NCI-H2107 (cell line): ENCODE data around the gene SDR39U1.
"Not testable (repeated sequence)": the region's sequence is repeated elsewhere in the genome, so short reads cannot be mapped to it uniquely, and the experiment has no call there.

Source experiments
- DNase-seq: peaks from one replicate; lab custom pipeline; 2025; lab: John Stamatoyannopoulos, UW

SDR39U1 gene

DNA sequence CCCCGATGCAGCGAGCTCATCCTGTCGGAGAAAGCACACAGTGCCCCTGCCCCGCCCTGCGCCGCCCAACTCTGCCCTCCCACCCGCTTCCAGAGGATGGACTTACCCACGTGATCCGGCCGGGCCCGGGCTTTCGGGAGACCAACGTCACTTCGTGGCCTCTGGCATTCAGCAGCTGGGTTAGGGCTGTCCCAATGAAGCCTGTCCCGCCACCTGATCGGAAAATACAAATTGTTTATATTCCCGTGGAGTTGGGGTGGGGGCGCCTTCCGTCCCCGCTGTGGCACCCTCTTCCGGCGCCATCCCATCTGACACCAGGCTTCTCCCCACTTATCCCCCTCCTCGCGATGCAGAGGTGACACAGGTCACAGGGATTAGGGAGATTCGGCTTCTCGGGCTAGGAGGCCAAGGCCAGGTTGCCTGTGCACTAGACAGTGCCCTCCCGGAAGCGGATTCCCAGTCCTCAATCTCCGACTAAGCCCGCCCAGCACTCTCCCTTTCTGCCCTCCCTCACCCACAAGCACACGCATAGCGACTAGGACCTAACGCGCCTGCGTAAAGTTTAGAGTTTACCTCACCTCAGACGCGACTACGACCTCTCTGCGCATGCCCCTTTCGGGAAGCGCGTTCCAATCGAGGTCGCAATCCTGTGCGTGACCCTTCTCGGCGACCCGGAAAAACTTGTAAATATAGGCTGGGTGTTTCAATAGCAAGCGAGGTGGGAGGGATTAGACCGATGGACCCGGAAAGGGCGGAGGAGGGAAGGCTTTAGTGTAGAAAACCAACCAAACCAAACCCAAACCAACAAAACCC is at the start of gene SDR39U1:
Gene SDR39U1 (minus strand): TSS at position 537 of the 813 bp plus-strand sequence. CDS start 7 bp downstream, at position 530.
- DNase-seq, result peak; percentile 99

DNA sequence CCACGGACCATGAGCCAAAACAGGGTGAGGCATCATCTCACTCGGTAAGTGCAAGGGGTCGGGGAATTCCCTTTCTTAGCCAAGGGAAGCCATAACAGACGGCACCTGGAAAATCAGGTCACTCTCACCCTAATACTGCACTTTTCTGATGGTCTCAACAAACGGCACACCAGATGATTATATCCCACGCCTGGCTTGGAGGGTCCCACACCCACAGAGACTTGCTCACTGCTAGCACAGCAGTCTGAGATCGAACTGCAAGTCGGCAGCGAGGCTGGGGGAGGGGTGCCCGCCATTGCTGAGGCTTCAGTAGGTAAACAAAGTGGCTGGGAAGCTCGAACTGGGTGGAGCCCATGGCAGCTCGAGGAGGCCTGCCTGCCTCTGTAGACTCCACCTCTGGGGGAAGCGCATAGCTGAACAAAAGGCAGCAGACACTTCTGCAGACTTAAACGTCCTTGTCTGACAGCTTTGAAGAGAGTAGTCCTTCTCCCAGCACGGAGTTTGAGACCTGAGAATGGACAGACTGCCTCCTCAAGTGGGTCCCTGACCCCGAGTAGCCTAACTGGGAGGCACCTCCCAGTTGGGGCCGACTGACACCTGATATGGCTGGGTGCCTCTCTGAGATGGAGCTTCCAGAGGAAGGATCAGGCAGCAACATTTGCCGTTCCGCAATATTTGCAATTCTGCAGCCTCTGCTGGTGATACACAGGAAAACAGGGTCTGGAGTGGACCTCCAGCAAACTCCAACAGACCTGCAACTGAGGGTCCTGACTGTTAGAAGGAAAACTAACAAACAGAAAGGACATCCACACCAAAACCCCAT is 49.2 kb upstream of the SDR39U1 start:
- not testable (repeated sequence) for DNase-seq

DNA sequence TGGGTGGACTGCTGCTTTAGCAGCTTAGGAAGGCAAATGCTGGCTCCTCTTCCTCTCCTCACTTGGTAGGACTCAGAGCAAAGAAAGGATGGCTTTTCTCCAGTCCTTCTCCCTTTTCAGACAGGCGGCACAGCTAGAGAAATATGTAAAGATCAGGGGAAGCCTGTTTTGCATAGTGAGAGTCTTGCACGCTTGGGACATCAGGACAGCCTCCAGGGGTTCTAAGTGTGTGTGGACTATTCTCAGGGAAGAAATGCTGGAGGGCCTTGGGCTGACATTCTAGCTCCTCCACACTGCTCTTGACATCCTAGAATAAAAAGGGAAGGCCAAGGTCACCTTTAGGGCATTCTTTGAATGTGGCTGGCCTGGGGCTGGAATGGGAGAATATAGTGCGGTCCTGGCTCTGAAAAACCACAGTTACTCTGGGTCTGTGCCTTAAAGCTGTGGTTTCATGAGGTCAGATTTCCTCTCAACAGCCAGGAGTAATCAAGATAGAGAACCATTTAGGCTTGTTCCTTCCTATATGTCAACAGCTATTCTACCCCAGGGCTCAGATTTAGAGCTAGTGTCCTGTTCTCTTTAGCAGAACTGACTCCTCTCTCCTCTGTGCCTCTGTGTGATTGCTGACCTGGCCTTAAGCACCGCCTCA is 41.2 kb upstream of the SDR39U1 start:
- no peak for DNase-seq

- not testable (repeated sequence) for DNase-seq
Measured at GRCh38 chr14:24482699-24483303, 40.2 kb upstream of the SDR39U1 start.

DNA sequence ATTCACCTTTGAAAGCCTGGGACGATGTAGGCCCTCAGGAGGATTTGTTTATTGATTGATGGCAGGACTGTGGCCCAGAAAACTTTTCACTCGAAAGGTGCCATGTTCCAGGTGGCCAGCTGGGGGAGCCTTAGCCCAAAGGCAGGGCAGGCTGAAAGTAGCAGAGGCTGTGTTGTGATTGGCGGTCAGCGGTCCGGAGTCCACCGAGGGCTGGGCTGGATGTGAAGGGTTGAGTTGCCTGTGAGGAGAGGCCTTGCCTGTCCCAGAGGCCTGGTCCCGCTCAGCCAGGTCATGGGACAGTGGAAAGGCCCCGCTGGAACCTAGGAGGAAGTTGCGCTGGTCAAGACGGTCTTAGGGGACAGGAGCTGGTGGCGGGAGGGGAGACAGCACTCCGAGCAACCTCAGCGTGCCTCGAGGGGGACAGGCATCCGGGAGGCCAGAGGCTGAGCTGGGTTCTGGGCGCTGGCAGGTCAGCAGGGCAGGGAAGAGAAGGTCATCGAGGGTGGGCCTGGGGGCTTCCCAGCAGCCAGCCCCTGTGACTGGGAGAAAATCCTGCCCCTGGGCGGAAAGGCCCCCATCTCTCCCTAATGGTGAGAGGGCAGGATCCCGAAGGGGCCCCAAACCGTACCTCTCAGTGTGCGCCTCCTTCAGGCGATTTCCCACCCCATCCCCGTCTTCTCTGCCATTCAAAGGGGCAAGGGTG is 39.2 kb upstream of the SDR39U1 start:
- no peak for DNase-seq

DNA sequence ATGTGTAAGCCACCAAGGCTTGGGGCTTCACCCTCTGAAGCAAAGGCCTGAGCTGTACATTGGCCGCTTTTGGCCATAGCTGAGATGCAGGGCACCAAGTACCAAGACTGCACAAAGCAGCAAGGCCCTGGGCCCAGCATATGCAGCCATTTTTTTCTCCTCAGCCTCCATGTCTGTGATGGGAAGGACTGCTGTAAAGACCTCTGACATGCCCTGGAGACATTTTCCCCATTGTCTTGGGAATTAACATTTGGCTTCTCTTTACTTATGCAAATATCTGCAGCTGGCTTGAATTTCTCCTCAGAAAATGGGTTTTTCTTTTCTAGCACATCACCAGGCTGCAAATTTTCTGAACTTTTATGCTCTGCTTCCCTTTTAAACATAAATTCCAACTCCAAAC is 37.4 kb upstream of the SDR39U1 start:
- DNase-seq, result not testable (repeated sequence)

DNA sequence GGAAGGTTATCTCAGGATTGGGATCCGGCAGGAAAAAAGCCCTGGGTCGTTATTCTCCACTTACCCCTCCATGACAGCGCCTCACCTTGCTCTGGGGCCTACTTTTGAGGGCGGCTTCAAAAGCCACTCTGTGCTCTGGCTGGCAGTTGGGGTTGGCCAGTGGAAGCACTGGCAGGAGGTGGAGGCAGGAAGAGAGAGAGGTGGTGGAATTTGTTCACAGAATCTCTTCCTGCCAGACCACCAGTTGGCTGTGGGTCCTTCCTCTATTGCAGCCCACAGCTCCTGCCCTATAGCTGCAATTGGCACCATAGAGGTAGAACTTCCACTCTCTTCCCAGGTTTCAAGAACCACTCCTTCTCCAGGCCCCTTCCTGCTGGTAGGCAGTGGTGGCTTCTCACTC is 32.7 kb upstream of the SDR39U1 start:
- no peak for DNase-seq

DNA sequence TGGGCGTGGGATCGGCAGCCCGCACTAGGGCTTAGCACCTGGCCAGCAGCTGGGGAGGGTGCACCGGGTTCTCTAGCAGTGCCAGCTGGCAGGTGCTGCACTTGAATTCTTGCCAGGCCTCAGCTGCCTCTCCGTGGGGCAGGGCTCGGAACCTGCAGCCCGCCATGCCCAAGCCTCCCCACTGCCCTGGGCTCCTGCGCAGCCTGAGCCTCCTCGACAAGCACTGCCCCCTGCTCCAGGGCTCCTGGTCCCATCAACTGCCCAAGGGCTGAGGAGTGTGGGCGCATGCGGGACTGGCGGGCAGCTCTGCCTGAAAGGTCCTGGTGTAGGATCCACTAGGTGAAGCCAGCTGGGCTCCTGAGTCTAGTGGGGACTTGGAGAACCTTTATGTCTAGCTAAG is 30.6 kb upstream of the SDR39U1 start:
- no peak for DNase-seq

DNA sequence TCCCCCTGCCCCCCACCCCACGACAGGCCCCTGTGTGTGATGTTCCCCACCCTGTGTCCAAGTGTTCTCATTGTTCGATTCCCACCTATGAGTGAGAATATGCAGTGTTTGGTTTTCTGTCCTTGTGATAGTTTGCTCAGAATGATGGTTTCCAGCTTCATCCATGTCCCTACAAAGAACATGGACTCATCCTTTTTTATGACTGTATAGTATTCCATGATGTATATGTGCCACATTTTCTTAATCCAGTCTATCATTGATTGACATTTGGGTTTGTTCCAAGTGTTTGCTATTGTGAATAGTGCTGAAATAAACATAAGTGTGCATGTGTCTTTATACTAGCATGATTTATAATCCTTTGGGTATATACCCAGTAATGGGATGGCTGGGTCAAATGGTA is 27.9 kb upstream of the SDR39U1 start:
- DNase-seq, result not testable (repeated sequence)

- DNase-seq, result no peak
Measured at GRCh38 chr14:24465805-24466204, 23.2 kb upstream of the SDR39U1 start.

- DNase-seq, result no peak
Measured at GRCh38 chr14:24465368-24465767, 22.8 kb upstream of the SDR39U1 start.

DNA sequence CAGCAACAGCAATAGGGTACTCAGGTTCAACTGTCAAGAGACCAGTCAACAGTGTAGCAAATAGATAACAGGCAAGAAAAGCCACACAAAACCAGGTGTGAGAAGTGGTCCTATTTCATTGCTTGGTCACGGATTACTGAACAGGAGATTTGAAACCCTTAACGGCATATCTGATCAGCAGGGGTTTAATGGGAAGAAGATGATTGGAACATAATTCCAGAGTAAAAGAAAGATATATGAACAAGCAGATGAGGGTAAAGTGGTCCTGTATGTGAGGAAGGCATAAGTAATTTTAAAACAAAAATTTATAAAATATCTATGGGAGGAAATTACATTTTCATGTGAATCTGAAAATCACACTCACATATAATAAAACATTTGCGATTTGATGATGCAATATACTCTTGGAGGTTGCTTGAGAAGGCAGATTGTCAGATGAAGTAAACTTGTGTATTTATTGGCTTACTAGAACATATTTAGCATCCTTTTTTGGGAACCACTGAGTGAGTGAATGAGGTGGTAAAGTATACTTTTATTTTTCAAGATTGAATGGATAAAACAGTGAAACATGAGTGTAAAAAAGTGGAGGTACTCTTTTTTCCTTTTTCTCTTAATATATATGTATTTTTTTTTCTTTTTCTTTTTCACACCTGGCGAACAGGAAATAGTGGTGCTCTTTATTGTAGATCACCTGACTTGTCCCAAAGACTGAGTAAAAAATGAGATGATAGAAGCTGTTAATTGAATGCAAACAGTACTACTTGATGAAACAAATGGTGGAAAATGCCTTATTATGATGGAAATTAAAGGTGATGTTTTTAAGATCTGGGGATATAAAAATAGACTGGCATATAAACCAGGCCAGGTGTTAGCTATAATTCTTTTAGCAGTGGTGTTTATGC is 21.6 kb upstream of the SDR39U1 start:
- DNase-seq, result no peak

GRCh38 chr14:24463017-24463883 is 20.7 kb upstream of the SDR39U1 start:
- peak; percentile 64 for DNase-seq

- DNase-seq, result no peak
Measured at GRCh38 chr14:24461336-24461735, 18.8 kb upstream of the SDR39U1 start.

DNA sequence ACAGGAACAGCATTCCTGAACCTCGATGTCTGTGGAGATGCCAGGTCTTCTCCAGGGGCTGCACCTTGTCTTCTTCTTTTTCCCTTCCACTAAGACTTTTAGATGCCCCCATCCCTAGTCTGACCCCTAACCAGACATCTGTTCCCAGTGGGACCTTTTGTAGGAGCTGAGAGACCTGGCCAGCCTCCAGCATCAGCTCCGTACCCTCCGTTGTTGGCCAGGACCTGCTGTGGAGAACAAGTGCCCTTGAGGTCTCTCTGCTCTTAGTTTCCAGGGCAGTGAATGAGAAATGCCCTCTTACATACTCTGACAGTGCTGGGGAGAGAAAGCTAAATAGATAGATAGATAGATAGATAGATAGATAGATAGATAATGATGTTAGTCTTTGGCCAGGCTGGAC is 16.8 kb upstream of the SDR39U1 start:
- DNase-seq, result no peak

DNA sequence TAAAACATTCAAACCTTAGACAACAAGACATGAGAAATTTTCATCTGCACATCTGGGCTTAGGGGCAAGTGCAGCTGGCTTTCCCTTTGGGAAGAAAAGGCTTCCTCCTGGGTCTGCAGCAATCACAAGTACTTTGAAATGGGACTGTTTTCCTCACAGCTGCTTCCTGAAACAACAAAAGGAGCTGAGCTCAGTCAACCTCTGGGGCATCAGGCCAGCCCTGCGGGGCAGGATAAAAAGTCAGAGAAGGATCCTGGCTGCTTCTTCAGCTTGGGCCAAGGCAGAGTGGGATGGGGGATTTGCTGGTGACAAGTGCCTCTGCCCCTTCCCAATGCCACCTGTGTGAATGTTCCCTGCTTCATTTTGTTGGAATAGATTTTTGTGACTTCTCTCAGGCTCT is 16.2 kb upstream of the SDR39U1 start:
- no peak for DNase-seq

- DNase-seq, result no peak
Measured at GRCh38 chr14:24456980-24457379, 14.4 kb upstream of the SDR39U1 start.

DNA sequence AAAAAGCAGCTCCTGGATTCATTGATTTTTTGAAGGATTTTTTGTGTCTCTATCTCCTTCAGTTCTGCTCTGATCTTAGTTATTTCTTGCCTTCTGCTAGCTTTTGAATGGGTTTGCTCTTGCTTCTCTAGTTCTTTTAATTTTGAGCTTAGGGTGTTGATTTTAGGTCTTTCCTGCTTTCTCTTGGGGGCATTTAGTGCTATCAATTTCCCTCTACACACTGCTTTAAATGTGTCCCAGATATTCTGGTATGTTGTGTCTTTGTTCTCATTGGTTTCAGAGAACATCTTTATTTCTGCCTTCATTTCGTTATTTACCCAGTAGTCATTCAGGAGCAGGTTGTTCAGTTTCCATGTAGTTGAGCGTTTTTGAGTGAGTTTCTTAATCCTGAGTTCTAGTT is 8.3 kb upstream of the SDR39U1 start:
- not testable (repeated sequence) for DNase-seq

GRCh38 chr14:24443053-24443665 is 583 bp upstream of the SDR39U1 start:
- DNase-seq, result no peak
